Measurements from ENCODE around the gene ATP6AP1. TPM values are rescaled to one million over a fixed set of nuclear protein-coding genes. Genes with fewer than 3 reads are reported as not detected.

The ATP6AP1 gene
- total RNA-seq, 1 experiment from 2014 or later: 221 TPM

DNA sequence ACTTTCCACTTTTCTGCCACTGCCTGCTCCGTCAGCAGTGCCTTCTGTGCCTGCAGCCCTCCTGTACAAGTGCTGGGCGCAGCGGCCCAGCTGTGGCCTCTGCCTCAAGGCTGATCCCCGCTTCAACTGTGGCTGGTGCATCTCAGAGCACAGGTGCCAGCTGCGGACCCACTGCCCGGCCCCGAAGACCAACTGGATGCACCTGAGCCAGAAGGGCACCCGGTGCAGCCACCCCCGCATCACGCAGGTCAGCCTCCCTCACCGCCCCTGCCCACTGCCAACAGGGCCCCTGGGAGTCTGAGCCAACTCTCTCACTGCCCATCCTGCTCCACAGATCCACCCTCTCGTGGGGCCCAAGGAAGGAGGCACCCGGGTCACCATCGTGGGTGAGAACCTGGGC lies 37.1 kb downstream of the ATP6AP1 start:
- H3K36me3 ChIP-seq (ENCODE audit: control insufficient read depth, insufficient read depth, low read length): no peaks in the 10 kb centered on the region
- in situ Hi-C loops (cut with HindIII; ENCODE audit: low pct_unique_long_range_greater_than_20kb, low sequenced_read_pairs): no loop called here

GRCh38 chrX:154466036-154466435 lies 37.6 kb downstream of the ATP6AP1 start:
- Histone ChIP-seq H3K27me3 (ENCODE audit: control insufficient read depth, insufficient read depth, low read length) (no peaks in the 10 kb centered on the region), H3K27ac (ENCODE audit: low read length) (no peak overlapping the region), H3K9me3 (ENCODE audit: control insufficient read depth, insufficient read depth, low read depth, low read length) (no peaks in the 10 kb centered on the region), H3K4me3 (ENCODE audit: low read depth in 2 of 2, low read length in 2 of 2) (no peak overlapping the region), H3K36me3 (ENCODE audit: control insufficient read depth, insufficient read depth, low read length) (no peaks in the 10 kb centered on the region), H3K4me1 (ENCODE audit: control insufficient read depth, insufficient read depth, low read length) (no peaks in the 10 kb centered on the region)
- ChIA-PET CTCF (no interaction called here), POLR2A (no interaction called here)
- DNase-seq (ENCODE audit: low read depth, low spot score): no peak
- intact Hi-C loops (cut with micrococcal nuclease; ENCODE audit: unreplicated experiment): no loop called here
- in situ Hi-C loops (cut with HindIII; ENCODE audit: low pct_unique_long_range_greater_than_20kb, low sequenced_read_pairs): no loop called here
- BruUV-seq (replicated peaks): no TSS peak
- ATAC-seq: no peak
- no peak for TF ChIP-seq POLR2AphosphoS5 (IDR thresholded peaks at IDR 0.05; ENCODE audit: low read depth, low read length)
- TF ChIP-seq CTCF (IDR thresholded peaks at IDR 0.05): no peak
- no peak for TF ChIP-seq SIN3A (IDR thresholded peaks at IDR 0.05; ENCODE audit: borderline replicate concordance, insufficient read depth, low read depth, low read length)
- no peak for TF ChIP-seq TCF7L2 (IDR thresholded peaks at IDR 0.05; ENCODE audit: low read depth, low read length)
- TF ChIP-seq REST (IDR thresholded peaks at IDR 0.05; ENCODE audit: insufficient read depth in 1 of 2, low read depth in 2 of 2, low read length in 1 of 2): no peak

More for the DNA sequence above, 37.1 kb downstream of the ATP6AP1 start:
- no peaks in the 10 kb centered on the region for H3K27me3 ChIP-seq (ENCODE audit: control insufficient read depth, insufficient read depth, low read length)
- no peak for TF ChIP-seq TCF7L2 (IDR thresholded peaks at IDR 0.05; ENCODE audit: low read depth, low read length)
- no peak for TF ChIP-seq SIN3A (IDR thresholded peaks at IDR 0.05; ENCODE audit: borderline replicate concordance, insufficient read depth, low read depth, low read length)
- TF ChIP-seq REST (IDR thresholded peaks at IDR 0.05; ENCODE audit: insufficient read depth in 1 of 2, low read depth in 2 of 2, low read length in 1 of 2): no peak
- ChIA-PET POLR2A (no interaction called here), CTCF (no interaction called here)
- H3K4me1 ChIP-seq (ENCODE audit: control insufficient read depth, insufficient read depth, low read length): no peaks in the 10 kb centered on the region
- ATAC-seq (no peak), DNase-seq (ENCODE audit: low read depth, low spot score) (no peak)
- no TSS peak for BruUV-seq (replicated peaks)
- H3K4me3 ChIP-seq (ENCODE audit: low read depth in 2 of 2, low read length in 2 of 2): no peak overlapping the region
- no peaks in the 10 kb centered on the region for H3K9me3 ChIP-seq (ENCODE audit: control insufficient read depth, insufficient read depth, low read depth, low read length)
- intact Hi-C loops (cut with micrococcal nuclease; ENCODE audit: unreplicated experiment): no loop called here
- no peak overlapping the region for H3K27ac ChIP-seq (ENCODE audit: low read length)
